HK-2 (cell line): ENCODE results near the gene FCMR.
A peak's percentile ranks its signal among the peaks of the same experiment; 100 is the strongest.
"Not testable (repeated sequence)": the region's sequence is repeated elsewhere in the genome, so short reads cannot be mapped to it uniquely, and the experiment has no call there.

Experiments used
- DNase-seq: peaks from one replicate; pipeline ENCODE4 v3.0.0-alpha.2; 2018; ENCODE audit not compliant: unreplicated experiment

The FCMR gene

DNA sequence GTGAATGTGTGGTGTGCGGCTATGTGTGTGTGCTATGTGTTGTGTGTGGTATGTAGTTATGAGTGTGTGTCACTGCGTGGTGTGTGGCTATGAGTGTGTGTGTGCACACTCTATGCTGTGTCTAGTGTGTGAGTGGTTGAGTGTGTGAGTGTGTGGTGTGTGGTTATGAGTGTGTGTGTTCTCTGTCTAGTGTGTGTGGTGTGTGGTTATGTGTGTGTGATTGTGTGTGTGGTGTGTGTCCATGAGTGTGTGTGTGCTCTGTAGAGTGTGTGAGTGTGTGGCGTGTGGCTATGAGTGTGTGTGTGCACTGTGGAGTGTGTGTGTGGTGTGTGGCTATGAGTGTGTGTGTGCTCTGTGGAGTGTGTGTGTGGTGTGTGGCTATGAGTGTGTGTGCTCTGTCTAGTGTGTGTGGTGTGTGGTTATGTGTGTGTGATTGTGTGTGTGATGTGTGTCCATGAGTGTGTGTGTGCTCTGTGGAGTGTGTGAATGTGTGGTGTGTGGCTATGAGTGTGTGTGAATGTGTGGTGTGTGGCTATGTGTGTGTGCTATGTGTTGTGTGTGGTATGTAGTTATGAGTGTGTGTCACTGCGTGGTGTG, 2.3 kb upstream of the FCMR start:
- not testable (repeated sequence) for DNase-seq

GRCh38 chr1:206923009-206923960, 1.5 kb upstream of the FCMR start:
- no peak for DNase-seq

GRCh38 chr1:206922524-206922923, 783 bp upstream of the FCMR start:
- no peak for DNase-seq

- DNase-seq = no peak
Measured at GRCh38 chr1:206918076-206918475, 3.7 kb downstream of the FCMR start.

GRCh38 chr1:206916000-206916709, 5.6 kb downstream of the FCMR start:
- no peak for DNase-seq

DNA sequence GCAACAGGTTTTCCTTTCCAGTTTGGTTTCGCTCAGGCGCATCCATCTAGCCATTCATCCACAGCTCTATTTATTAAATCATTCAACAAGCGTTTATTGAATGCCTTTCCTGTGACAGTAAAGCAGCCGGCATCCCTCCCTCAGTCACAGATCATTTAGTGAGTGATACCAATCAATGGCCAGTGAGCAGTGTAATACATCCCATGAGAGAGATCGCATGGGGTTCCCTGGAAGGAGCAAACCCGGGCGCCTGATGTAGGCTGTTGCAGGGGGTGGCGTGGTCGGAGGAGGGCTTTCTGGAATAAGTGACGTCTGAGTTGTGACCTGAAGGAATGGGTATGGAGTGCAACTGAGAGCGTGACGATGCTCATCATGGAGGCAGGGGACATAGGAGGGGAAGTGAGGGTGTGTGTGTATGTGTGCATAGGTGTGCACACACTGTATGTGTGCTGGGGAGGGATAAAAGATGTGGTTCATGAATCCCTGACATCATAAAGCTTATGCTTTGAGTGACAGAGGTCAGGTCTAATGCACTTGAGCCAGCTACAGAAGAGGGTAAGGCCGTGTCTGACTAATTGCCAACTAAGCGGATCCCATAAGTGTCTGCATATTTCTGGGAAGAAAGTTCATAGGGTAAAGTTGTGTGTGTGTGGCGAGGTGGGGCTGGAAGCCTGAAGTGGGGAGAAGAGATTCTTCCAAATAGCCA, 6.6 kb downstream of the FCMR start:
- DNase-seq = no peak

DNA sequence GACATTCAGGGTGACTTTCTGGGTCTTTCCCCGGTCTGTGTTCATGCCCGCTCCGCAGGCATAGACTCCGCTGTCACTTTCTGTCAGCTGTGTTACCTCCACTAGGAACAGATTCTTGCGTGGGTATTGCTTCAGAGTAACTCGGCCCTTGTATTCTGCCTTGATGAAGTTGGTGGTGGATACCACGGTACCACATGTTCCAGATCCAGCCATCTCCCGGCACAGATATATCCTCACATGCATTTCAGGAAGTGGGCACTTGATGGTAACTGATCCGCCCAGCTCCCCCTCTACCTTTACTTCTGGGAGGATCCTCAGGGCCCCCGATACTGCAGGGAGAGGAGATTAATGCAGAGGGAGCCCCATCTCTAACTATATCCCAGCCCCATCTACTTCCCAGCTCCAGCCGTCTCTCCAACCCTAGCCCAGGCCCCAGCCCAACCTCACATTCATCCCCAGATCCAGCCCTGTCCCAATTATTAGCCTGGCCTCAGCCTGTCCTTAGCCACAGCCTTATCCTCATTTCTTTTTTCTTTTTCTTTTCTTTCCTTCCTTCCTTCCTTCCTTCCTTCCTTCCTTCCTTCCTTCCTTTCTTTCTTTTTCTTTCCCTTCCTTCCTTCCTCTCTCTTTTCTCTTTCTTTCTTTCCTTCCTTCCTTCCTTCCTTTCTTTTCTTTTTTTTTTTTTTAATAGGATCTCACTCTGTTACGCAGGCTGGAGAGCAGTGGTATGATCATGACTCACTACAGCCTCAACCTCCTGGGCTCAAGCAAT, 7.8 kb downstream of the FCMR start:
- no peak for DNase-seq

DNA sequence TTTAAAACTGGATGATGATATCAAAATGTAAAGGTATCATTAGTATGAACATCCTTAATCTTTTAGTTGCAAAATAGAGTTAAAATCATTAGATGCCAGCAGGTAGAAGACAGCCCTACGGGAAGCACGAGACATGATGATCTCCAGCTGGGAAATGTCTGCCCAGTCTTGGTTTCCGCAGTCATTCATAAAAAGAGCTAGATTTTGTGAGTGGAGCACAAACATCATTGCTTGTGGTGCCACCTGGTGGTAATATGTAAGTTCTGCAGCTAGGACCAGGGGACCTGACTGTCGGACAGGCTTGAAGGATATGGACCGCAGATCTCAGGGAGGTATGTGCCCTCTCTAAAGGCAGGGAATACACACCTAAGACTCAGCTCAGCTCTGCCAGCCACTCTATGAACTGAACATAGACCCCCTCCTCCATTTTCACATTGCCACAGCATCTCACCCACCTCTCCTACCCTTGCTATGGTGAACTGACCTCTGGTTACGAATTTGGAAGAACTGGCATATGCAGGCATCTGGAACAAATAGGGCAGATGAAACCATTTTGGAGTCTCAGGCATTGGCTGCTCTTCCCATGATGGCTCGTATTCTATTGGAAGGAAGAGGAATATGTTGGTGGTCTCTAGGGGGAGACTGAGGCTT, 9.2 kb downstream of the FCMR start:
- peak; percentile 73 for DNase-seq

DNA sequence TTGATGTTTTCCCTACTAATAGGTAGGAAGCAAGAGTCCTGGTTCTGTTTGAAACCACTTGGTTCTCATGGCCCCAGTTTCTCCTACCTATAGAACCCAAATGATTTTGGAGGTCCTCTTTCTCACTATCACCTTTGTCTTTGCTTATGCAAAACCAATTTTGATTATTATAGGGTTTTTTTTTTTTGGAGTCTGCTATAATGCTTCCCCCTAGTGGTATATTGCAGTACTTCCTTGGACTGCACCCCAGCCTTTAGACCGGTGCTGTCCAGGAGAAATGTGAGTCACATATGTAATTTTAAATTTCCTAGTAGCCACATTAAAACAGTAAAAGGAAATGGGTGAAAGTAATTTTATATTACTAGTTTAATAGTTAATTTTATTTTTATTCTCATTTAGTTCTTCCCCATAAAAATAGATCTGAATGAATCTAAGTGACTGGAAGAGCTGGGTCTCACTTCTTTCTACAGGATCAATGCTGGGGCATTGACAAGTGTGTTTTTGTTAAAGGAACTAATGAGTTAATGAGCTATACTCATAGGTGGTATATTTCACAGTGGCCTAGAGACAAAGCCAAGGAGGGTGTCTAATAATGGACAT, 10.6 kb downstream of the FCMR start:
- no peak for DNase-seq

GRCh38 chr1:206909883-206910318, 11.8 kb downstream of the FCMR start:
- no peak for DNase-seq

DNA sequence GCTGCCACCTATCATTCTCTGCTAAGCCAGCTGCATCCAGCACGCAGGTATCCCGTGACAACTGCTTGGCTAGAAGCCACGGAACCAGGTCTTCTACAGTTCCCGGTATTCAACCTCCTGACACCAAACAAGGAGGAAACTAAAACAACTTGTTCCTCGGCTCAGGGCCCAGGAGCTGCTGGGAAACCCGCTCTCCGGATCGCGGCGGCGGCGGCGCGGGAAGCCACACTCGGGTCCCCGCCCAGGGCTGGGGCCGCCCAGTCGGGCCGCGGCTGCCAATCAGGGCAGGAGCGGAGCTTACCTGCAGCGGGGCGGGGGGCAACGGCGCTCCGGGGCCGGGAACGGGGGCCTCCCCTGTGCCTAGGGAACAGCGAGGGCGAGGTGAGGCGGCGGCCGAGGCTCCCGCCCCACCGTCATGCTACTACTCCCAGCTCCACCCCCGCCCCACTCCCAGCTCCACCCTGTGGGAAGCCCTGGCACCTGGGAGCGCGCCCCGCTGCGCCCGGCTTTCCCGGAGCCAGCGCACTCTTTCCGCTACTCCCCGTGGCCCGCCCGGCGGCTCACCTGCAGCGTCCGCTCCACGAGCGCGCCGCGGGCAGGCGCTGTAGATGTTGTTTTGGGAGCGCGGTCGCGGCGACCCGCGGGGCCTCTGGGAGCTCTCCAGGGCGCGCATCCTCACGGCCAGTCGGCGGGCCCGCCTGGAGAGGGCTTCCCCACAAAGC, 12.4 kb downstream of the FCMR start:
- peak; percentile 65 for DNase-seq

- peak; percentile 28 for DNase-seq
Measured at GRCh38 chr1:206908038-206908437, 13.7 kb downstream of the FCMR start.

DNA sequence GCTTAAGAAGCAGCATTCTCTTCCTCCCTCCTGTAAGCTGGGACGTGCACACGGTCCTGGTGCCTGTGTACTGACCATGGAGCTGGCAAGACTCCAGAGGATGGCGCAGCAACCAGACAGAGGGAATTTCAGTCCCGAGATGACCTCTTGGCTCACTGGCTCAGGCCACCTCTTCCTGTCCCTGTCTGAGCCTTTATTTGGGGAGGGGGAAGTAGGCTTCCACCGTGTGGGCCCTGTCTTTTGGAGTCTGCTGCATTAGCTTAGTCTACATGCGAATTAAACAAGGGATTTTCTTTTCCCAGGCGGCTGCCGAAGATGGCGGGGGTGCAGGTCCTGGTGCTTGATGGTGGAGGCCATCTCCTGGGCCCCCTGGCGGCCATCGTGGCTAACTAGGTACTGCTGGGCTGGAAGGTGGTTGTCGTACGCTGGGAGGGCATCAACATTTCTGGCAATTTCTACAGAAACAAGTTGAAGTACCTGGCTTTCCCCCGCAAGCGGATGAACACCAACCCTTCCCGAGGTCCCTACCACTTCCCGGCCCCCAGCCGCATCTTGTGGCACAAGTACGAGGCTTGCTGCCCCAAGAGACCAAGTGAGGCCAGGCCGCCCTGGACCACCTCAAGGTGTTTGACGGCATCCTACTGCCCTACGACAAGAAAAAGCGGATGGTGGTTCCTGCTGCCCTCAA, 14.3 kb downstream of the FCMR start:
- DNase-seq = no peak

DNA sequence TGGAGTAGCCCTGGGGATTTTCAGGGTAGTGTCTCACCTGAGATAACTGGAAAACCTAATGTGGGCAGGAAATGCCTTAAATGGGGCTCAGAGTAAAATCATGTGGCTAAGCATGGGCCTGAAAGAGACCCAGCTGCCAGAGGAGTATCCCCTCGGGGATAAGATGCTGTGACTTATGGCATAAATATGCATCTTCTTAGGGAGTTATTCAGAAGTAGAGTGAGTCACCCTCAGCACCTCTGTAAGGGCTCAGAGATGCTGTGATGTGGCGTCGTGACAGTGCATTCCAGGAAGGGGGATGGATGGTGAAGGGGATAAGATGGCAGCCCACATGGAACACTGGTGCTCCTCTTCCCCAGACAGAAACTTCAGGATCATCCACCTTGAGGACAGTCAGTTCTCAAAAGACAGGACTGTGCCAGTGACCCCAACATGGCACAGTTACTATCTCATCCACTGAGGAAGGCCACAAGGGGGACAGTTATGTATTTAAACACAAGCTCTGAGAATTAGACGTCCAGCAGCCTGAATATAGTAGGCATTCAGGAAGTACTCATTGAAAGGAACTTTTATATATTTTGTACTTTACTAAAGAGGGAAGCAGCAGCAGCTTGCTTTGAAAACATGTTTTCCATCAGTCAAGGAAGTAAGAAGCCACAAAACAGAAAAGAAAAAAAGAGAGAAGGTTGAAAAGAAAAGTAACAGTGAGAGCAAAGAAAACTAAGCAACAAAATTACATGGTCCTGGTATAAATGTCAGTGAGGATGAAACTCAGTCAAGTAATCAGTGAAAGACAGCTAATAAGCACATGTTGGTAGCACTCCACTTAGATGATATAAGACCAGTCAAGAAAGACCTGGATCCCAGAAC, 16.2 kb downstream of the FCMR start:
- peak; percentile 75 for DNase-seq

GRCh38 chr1:206904423-206905142, 17.2 kb downstream of the FCMR start:
- no peak for DNase-seq

- DNase-seq = no peak
Measured at GRCh38 chr1:206903687-206904086, 18.1 kb downstream of the FCMR start.

- no peak for DNase-seq
Measured at GRCh38 chr1:206902702-206903101, 19.0 kb downstream of the FCMR start.
